Esophagus squamous epithelium (tissue), 4 donors: ENCODE results near the gene RPL13A.

ENCODE experiments used
- POLR2A ChIP-seq, 4 donors: fragments of 450-650 bp; IDR thresholded peaks; one replicate each; pipeline ENCODE4 v1.6.1; 2017; ENCODE audit warnings: antibody characterized with exemption in 4 of 4, mild to moderate bottlenecking in 4 of 4, moderate library complexity in 3 of 4
- TF ChIP-seq, protein P1 (sequence below), 6 experiments: fragments of 450-650 bp in 4 of 6; fragments of 200-600 bp in 2 of 6; sonication (generic) in 2 of 6; IDR thresholded peaks; one replicate each; pipeline ENCODE4 v1.5.1; 2016 to 2019; ENCODE audit warnings: antibody characterized with exemption in 6 of 6, mild to moderate bottlenecking in 4 of 6, moderate library complexity in 4 of 6

DNA sequence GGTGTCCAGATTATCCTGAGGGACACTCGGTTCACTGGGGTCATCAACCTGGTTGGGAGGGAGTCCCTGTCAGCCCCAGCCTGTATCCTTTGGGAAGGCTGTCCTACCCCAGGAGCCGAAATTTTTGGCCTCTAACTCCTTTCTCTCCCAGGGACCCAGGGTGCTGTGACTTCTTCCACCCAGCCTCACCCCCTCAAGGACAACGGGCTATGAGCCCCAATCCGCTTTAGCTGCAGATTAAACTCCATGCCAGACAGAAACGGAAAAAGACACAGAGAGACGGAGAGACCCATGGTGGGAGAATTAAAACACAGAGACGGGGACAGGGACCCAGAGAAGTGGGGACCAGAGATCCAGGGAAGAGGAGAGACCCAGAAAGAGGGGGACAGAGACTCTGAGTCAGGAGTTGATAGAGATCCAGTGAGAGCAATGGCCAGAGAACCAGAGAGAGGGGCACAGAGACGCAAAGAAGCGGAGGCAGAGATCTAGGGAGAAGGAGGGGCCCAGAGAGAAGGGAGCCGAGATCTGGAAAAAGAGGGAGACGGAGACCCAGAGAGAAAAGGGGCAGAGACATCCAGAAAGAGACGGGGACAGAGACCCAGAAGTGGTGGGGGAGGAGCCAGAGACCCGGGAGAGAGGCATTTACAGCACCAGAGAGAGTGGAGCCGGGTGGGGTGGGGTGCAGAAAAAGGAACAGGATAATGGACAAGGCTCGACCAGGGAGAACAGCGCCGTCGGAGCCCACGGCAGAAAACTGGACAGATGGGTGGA is 46.8 kb upstream of the RPL13A start:
- TF ChIP-seq, protein P1, sequence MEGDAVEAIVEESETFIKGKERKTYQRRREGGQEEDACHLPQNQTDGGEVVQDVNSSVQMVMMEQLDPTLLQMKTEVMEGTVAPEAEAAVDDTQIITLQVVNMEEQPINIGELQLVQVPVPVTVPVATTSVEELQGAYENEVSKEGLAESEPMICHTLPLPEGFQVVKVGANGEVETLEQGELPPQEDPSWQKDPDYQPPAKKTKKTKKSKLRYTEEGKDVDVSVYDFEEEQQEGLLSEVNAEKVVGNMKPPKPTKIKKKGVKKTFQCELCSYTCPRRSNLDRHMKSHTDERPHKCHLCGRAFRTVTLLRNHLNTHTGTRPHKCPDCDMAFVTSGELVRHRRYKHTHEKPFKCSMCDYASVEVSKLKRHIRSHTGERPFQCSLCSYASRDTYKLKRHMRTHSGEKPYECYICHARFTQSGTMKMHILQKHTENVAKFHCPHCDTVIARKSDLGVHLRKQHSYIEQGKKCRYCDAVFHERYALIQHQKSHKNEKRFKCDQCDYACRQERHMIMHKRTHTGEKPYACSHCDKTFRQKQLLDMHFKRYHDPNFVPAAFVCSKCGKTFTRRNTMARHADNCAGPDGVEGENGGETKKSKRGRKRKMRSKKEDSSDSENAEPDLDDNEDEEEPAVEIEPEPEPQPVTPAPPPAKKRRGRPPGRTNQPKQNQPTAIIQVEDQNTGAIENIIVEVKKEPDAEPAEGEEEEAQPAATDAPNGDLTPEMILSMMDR (IDR thresholded peaks at IDR 0.05), result no peak
- no peak for TF ChIP-seq POLR2A (IDR thresholded peaks at IDR 0.05)
